ENCODE results near the gene BCL10.
A peak's percentile ranks its signal among the peaks of the same experiment; 100 is the strongest.
"Not testable (repeated sequence)": the region's sequence is repeated elsewhere in the genome, so short reads cannot be mapped to it uniquely, and the experiment has no call there.

The BCL10 gene

GRCh38 chr1:85264150-85264549 is 12.3 kb downstream of the BCL10 start:
- Histone ChIP-seq H3K9ac (ENCODE audit: low read depth, low read length) (no peak overlapping the region), H3K27ac (ENCODE audit: low read depth, low read length) (no peak overlapping the region), H3K27me3 (ENCODE audit: control insufficient read depth, insufficient read depth, low read length) (no peaks in the 10 kb centered on the region), H3K4me3 (ENCODE audit: low read depth, low read length) (no peak overlapping the region), H3K9me3 (ENCODE audit: control insufficient read depth, insufficient read depth, low read length) (0 out of 2 replicates have a peak, but pooled peaks cover 4% of the 10 kb centered on the region), H3K36me3 (ENCODE audit: control insufficient read depth, insufficient read depth, low read length) (peaks cover 43% of the 10 kb centered on the region), H3K4me1 (ENCODE audit: control insufficient read depth, insufficient read depth, low read length) (peaks cover 3% of the 10 kb centered on the region; the same call in 1 of the 2 replicates)

- H3K27ac ChIP-seq (ENCODE audit: low read depth, low read length) = no peak overlapping the region
- H3K27me3 ChIP-seq (ENCODE audit: control insufficient read depth, insufficient read depth, low read length) = no peaks in the 10 kb centered on the region
- H3K9me3 ChIP-seq (ENCODE audit: control insufficient read depth, insufficient read depth, low read length) = 0 out of 2 replicates have a peak, but pooled peaks cover 4% of the 10 kb centered on the region
- H3K4me3 ChIP-seq (ENCODE audit: low read depth, low read length) = no peak overlapping the region
- peaks cover 3% of the 10 kb centered on the region for H3K4me1 ChIP-seq (ENCODE audit: control insufficient read depth, insufficient read depth, low read length)
- peaks cover 38% of the 10 kb centered on the region for H3K36me3 ChIP-seq (ENCODE audit: control insufficient read depth, insufficient read depth, low read length)
- no peak overlapping the region for H3K9ac ChIP-seq (ENCODE audit: low read depth, low read length)
These were observed 13.4 kb downstream of the BCL10 start for GRCh38 chr1:85262985-85263384.

- Histone ChIP-seq H3K4me3 (ENCODE audit: low read depth, low read length) (peak overlapping the region; percentile 99), H3K9me3 (ENCODE audit: control insufficient read depth, insufficient read depth, low read length) (0 out of 2 replicates have a peak, but pooled peaks cover 4% of the 10 kb centered on the region), H3K27me3 (ENCODE audit: control insufficient read depth, insufficient read depth, low read length) (no peaks in the 10 kb centered on the region), H3K36me3 (ENCODE audit: control insufficient read depth, insufficient read depth, low read length) (peaks cover 34% of the 10 kb centered on the region), H3K4me1 (ENCODE audit: control insufficient read depth, insufficient read depth, low read length) (peaks cover 3% of the 10 kb centered on the region), H3K27ac (ENCODE audit: low read depth, low read length) (no peak overlapping the region), H3K9ac (ENCODE audit: low read depth, low read length) (no peak overlapping the region)
These were observed 16.5 kb downstream of the BCL10 start for GRCh38 chr1:85259912-85260274.

- Histone ChIP-seq H3K4me1 (ENCODE audit: control insufficient read depth, insufficient read depth, low read length) (peaks cover 3% of the 10 kb centered on the region), H3K4me3 (ENCODE audit: low read depth, low read length) (peak within 1 kb of the TSS; percentile 99), H3K36me3 (ENCODE audit: control insufficient read depth, insufficient read depth, low read length) (peaks cover 36% of the 10 kb centered on the region), H3K27ac (ENCODE audit: low read depth, low read length) (peak within 1 kb of the TSS; percentile 78), H3K9me3 (ENCODE audit: control insufficient read depth, insufficient read depth, low read length) (0 out of 2 replicates have a peak, but pooled peaks cover 4% of the 10 kb centered on the region), H3K9ac (ENCODE audit: low read depth, low read length) (peak within 1 kb of the TSS; percentile 88), H3K27me3 (ENCODE audit: control insufficient read depth, insufficient read depth, low read length) (no peaks in the 10 kb centered on the region)
These were observed 17.1 kb downstream of the BCL10 start, which contains the start of gene C1orf52 for GRCh38 chr1:85259118-85259911. Gene C1orf52 (minus strand): TSS chr1:85259662. CDS start chr1:85259633, 29 bp downstream.

GRCh38 chr1:85258536-85259117 is 17.8 kb downstream of the BCL10 start:
- H3K27ac ChIP-seq (ENCODE audit: low read depth, low read length) = peak overlapping the region; percentile 78
- 0 out of 2 replicates have a peak, but pooled peaks cover 4% of the 10 kb centered on the region for H3K9me3 ChIP-seq (ENCODE audit: control insufficient read depth, insufficient read depth, low read length)
- no peaks in the 10 kb centered on the region for H3K27me3 ChIP-seq (ENCODE audit: control insufficient read depth, insufficient read depth, low read length)
- H3K4me1 ChIP-seq (ENCODE audit: control insufficient read depth, insufficient read depth, low read length) = peaks cover 3% of the 10 kb centered on the region
- peak overlapping the region; percentile 99 for H3K4me3 ChIP-seq (ENCODE audit: low read depth, low read length)
- no peak overlapping the region for H3K9ac ChIP-seq (ENCODE audit: low read depth, low read length)
- H3K36me3 ChIP-seq (ENCODE audit: control insufficient read depth, insufficient read depth, low read length) = peaks cover 40% of the 10 kb centered on the region

GRCh38 chr1:85249042-85249441 is 27.4 kb downstream of the BCL10 start:
- H3K36me3 ChIP-seq (ENCODE audit: control insufficient read depth, insufficient read depth, low read length) = peaks cover 35% of the 10 kb centered on the region
- not testable (repeated sequence) for H3K9me3 ChIP-seq (ENCODE audit: control insufficient read depth, insufficient read depth, low read length); H3K27me3 ChIP-seq (ENCODE audit: control insufficient read depth, insufficient read depth, low read length); H3K4me3 ChIP-seq (ENCODE audit: low read depth, low read length); H3K4me1 ChIP-seq (ENCODE audit: control insufficient read depth, insufficient read depth, low read length); H3K27ac ChIP-seq (ENCODE audit: low read depth, low read length); H3K9ac ChIP-seq (ENCODE audit: low read depth, low read length)

- Histone ChIP-seq H3K27me3 (ENCODE audit: control insufficient read depth, insufficient read depth, low read length) (no peaks in the 10 kb centered on the region), H3K4me1 (ENCODE audit: control insufficient read depth, insufficient read depth, low read length) (peaks cover 16% of the 10 kb centered on the region), H3K36me3 (ENCODE audit: control insufficient read depth, insufficient read depth, low read length) (peaks cover 3% of the 10 kb centered on the region), H3K9me3 (ENCODE audit: control insufficient read depth, insufficient read depth, low read length) (no peaks in the 10 kb centered on the region), H3K27ac (ENCODE audit: low read depth, low read length) (no peak overlapping the region), H3K4me3 (ENCODE audit: low read depth, low read length) (no peak overlapping the region), H3K9ac (ENCODE audit: low read depth, low read length) (no peak overlapping the region)
These were observed 30.5 kb downstream of the BCL10 start for GRCh38 chr1:85245891-85246290.

GRCh38 chr1:85245456-85245855 is 31.0 kb downstream of the BCL10 start:
- Histone ChIP-seq H3K9me3 (ENCODE audit: control insufficient read depth, insufficient read depth, low read length) (no peaks in the 10 kb centered on the region), H3K4me1 (ENCODE audit: control insufficient read depth, insufficient read depth, low read length) (peaks cover 16% of the 10 kb centered on the region), H3K27me3 (ENCODE audit: control insufficient read depth, insufficient read depth, low read length) (no peaks in the 10 kb centered on the region), H3K4me3 (ENCODE audit: low read depth, low read length) (no peak overlapping the region), H3K36me3 (ENCODE audit: control insufficient read depth, insufficient read depth, low read length) (0 out of 2 replicates have a peak, but pooled peaks cover under 1% of the 10 kb centered on the region), H3K9ac (ENCODE audit: low read depth, low read length) (no peak overlapping the region), H3K27ac (ENCODE audit: low read depth, low read length) (no peak overlapping the region)

GRCh38 chr1:85244271-85245061 is 32.0 kb downstream of the BCL10 start:
- Histone ChIP-seq H3K4me1 (ENCODE audit: control insufficient read depth, insufficient read depth, low read length) (peaks cover 20% of the 10 kb centered on the region), H3K9me3 (ENCODE audit: control insufficient read depth, insufficient read depth, low read length) (no peaks in the 10 kb centered on the region), H3K36me3 (ENCODE audit: control insufficient read depth, insufficient read depth, low read length) (no peaks in the 10 kb centered on the region), H3K9ac (ENCODE audit: low read depth, low read length) (0 out of 2 replicates have a peak overlapping the region, but pooled peaks have one; percentile 33), H3K27ac (ENCODE audit: low read depth, low read length) (peak overlapping the region; percentile 6), H3K27me3 (ENCODE audit: control insufficient read depth, insufficient read depth, low read length) (no peaks in the 10 kb centered on the region), H3K4me3 (ENCODE audit: low read depth, low read length) (no peak overlapping the region)

- H3K4me1 ChIP-seq (ENCODE audit: control insufficient read depth, insufficient read depth, low read length) = peaks cover 20% of the 10 kb centered on the region
- H3K36me3 ChIP-seq (ENCODE audit: control insufficient read depth, insufficient read depth, low read length) = no peaks in the 10 kb centered on the region
- no peak overlapping the region for H3K4me3 ChIP-seq (ENCODE audit: low read depth, low read length)
- no peaks in the 10 kb centered on the region for H3K27me3 ChIP-seq (ENCODE audit: control insufficient read depth, insufficient read depth, low read length)
- H3K27ac ChIP-seq (ENCODE audit: low read depth, low read length) = peak overlapping the region; percentile 6
- no peaks in the 10 kb centered on the region for H3K9me3 ChIP-seq (ENCODE audit: control insufficient read depth, insufficient read depth, low read length)
- no peak overlapping the region for H3K9ac ChIP-seq (ENCODE audit: low read depth, low read length)
These were observed 33.1 kb downstream of the BCL10 start for GRCh38 chr1:85243372-85243771.
